Islet of Langerhans (tissue), 1 donor: Measurements from ENCODE around the gene TSTD1.
"Not testable (repeated sequence)": the region's sequence is repeated elsewhere in the genome, so short reads cannot be mapped to it uniquely, and the experiment has no call there.

Source experiments
- FAIRE-seq: peaks from one replicate; lab custom pipeline; 2011; peaks lifted over from hg19 to GRCh38; lab: Jason Lieb, UNC

TSTD1 gene

DNA sequence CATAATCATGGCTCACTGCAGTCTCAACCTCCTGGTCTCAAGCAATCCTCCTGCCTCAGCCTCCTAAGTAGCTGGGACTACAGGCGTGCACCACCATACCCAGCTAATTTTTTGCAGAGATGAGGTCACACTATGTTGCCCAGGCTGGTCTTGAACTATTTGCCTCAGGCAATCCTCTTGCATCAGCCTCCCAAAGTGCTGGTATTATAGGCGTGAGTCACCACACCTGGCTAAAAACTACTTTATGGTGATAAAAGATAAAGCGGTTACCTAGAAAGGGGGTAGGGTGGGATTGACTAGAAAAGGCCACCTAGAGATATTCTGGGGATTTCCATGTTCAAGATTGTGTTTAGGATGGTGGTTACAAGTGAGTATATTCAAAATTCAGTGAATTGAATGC lies 5.0 kb downstream of the TSTD1 start:
- no peak for FAIRE-seq

DNA sequence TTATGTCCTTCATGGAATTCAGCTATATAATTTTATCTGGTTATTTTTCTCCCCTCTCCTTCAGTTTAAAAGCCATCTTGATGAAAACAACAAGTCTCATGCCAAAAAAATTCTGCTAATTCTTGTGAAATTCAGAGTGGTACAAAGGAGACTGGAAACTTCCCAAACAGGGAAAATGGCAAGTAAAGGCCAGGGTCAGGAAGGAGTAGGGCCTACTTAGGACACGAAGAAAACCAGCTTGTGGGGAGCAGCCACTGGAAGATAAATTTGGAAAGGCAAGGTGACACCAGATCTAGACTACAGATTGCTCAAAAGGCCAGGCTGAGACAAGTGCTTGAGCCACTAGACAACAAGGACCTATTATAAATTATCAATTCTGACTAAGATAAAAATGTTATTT lies 6.4 kb downstream of the TSTD1 start:
- no peak for FAIRE-seq

DNA sequence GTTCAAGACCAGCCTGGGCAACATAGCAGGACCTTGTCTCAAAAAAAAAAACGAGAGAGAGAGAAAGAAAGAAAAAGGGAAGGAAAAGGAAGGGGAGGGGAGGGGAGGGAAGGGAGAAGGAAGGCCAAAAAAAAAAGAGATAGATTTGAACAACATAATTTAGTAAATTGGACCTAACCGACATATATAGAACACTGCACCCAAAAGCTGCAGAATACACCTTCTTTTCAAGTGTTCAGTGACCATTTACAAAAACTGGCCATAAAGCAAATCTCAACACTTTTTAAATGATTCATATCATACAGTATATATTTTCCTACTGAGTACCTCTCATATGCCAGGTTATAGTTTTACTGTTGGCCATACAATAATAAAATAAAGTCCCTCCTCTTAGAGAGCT lies 6.9 kb downstream of the TSTD1 start:
- no peak for FAIRE-seq

DNA sequence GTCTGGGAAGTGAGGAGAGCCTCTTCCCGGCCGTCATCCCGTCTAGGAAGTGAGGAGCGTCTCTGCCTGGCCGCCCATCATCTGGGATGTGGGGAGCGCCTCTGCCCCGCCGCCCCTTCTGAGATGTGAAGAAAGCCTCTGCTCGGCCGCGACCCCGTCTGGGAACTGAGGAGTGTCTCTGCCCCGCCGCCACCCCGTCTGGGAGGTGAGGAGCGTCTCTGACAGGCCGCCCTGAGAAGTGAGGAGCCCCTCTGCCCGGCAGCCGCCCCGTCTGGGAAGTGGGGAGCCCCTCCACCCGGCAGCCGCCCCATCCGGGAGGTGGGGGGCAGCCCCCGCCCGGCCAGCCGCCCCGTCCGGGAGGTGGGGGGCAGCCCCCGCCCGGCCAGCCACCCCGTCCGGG lies 9.3 kb downstream of the TSTD1 start:
- FAIRE-seq, result not testable (repeated sequence)

DNA sequence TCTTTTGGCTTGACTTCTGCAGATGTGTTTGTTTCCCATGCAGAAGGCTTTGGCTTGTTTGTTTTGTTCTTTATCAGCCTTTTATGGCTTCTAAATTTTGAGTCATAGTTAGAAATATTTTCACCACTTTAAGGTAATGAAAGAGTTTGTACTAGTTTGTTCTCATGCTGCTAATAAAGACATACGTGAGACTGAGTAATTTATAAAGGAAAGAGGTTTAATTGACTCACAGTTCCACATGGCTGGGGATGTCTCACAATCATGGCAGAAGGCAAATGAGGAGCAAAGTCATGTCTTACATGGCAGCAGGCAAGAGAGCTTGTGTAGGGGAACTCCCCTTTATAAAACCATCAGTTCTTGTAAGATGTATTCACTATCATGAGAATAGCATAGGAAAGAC lies 11.8 kb downstream of the TSTD1 start:
- FAIRE-seq, result not testable (repeated sequence)

DNA sequence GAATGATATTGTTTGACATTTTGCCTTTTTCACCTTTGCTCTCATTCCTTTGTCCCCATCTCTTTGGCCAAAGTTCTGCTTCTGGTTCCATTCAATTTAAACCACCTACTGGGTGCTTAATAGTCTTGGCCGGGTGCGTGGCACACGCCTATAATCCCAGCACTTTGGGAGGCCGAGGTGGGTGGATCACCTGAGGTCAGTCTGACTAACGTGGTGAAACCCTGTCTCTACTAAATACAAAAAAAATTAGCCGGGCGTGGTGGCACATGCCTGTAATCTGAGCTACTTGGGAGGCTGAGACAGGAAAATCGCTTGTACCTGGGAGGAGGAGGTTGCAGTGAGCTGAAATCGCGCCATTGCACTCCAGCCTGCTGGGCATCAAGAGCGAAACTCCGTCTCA lies 16.3 kb downstream of the TSTD1 start:
- not testable (repeated sequence) for FAIRE-seq

DNA sequence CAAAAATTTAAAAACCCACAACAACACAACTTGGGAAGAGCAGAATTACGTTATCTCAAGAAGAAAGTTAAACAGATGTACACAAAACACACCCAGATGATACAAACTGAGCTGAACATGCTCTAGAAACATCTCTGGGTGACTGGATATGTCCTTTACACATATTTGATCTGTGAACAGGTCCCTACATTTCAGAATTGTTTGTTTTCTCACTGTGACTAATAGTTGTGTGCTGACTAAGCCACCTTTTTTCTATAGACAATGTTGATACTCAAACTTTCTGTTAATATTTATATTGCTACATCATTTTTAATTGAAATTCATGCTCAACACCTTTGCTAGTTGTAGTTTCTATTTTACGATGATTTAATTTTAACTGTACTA lies 16.8 kb downstream of the TSTD1 start:
- no peak for FAIRE-seq

DNA sequence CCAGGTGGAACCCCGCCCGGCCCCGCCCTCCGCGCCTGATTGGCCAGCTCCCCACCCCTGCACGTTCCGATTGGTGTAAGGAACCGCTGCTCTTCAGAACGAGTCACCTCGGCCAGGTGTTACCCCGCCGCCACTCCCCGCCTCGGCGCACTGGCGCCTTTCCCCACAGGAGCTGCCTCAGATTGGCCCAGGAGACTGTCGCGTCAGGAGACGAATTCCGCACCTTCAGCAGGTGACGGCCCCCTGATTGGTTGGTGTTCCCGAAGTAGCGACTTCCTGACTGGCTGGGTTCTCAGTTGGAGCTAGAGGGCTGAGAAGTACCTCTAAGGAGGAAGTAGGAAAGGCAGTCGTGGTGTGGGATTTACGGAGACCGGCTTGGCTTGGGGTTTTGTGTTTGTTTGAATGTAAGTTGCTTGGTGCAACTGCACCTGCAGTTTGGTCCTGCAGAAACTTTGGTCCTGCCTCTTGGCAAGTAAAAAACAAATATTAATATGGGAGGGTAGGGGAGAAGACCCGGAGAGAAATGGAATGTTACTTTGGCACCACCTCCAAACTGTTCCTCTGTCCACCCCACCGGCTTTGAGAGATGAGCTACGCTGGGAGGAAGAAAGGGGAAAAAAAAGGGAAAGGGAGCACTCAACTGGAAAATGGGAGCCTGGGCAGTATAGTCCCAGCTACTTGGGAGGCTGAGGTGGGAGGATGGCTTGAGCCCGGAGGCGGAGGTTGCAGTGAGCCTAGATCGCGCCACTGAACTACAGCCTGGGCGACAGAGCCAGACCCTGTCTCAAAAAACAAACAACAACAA lies 17.4 kb downstream of the TSTD1 start:
- FAIRE-seq, result peak; percentile 85

DNA sequence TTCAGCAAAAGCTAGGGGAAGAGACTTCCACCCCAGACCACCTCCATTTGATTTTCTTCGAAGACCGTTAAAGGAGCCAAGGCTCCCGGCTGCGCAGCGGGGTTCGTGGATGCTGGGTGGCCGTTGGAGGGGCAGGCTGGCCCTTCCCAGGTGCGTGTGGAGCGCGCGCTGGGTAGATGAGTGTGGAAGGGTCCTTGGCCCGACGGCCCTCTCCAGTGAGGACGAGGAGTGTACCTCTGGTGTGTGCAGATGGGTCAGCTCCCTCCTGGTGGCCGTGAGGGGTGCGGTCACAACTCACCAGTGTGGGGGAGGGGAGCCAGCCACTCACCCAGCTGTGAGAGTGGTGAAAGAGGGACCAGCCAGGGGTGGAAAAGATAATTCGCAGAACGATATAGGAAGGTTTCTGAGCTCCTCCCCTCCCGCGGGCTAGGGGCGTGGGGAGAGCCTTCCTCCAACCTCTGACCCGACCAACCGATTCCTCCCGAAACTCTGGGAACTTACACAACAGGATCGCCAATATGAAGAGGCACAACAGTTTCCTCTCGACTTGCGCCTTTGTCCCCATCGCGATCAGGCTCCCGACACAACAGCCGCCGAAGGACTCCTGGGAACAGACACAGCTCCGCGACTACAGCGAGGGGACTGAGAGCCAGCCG lies 18.1 kb downstream of the TSTD1 start, which contains the start of gene F11R:
Gene F11R (minus strand): TSS at position 644 of the 656 bp plus-strand sequence. CDS start 79 bp downstream, at position 565.
- no peak for FAIRE-seq

DNA sequence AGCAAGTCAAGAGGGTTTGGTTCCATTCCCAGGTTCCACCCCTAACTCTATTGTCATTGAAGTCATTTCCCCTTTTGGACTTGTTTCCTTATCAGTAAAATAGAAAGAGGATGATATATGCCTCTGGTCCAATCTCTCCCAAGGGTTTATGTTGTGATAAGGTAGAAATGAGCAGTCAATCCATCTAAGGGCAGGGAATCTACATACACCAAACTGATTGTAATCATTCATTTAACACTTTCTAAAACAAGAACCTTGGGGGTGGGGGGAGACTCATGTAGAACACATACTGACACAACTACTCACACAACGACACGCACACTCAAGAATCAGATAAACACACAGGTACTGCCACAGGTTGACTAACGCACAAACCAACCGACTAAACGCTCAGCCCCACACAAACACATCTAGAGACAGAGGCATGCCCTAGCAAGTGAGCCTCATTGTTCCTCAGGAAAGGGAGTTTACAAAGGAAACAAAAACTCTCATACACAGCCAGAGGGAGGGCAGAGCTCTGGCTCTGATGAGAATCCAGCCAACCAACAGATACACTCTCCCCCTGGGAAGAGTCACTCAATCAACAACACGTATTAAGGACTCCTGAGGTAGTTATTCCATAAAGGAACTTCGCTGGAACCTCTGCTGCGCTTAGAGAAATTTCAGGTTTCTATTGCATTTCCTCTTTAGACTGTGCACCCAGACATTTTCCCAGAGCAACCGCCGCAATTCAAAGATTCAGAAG lies 18.8 kb downstream of the TSTD1 start:
- no peak for FAIRE-seq

DNA sequence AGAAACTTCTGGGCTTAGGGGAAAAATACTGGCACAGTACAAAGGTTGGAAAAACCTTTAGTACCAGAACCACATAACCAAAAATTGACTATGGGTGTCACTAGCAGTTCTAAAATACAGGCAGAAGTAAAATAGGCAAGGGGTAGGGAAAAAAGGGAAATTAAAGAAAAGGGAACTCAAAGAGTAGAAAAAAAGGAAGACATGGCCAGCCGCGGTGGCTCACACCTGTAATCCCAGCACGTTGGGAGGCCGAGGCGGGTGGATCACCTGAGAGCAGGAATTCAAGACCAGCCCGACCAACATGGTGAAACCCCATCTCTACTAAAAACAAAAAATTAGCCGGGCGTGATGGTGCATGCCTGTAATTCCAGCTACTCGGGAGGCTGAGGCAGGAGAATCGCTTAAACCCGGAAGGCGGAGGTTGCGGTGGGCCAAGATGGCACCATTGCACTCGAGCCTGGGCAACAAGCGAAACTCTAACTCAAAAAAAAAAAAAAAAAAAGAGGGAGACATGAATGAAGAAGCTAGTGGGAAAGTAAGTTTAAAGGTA lies 19.6 kb downstream of the TSTD1 start:
- FAIRE-seq, result not testable (repeated sequence)

DNA sequence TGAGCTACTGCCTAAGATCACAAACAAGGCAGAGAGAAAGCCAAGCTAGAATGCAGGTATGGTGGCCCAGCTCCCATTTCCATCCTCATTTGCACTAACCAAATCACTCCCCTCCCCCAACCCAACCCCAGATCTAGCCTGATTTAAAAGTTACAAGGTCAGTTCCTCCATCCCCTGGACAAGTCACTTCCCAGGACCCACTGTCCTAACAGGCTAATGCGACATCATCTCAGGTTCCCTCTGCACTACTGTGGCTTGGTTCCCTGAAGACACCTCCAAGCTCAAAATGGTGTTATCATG lies 20.2 kb downstream of the TSTD1 start:
- no peak for FAIRE-seq

DNA sequence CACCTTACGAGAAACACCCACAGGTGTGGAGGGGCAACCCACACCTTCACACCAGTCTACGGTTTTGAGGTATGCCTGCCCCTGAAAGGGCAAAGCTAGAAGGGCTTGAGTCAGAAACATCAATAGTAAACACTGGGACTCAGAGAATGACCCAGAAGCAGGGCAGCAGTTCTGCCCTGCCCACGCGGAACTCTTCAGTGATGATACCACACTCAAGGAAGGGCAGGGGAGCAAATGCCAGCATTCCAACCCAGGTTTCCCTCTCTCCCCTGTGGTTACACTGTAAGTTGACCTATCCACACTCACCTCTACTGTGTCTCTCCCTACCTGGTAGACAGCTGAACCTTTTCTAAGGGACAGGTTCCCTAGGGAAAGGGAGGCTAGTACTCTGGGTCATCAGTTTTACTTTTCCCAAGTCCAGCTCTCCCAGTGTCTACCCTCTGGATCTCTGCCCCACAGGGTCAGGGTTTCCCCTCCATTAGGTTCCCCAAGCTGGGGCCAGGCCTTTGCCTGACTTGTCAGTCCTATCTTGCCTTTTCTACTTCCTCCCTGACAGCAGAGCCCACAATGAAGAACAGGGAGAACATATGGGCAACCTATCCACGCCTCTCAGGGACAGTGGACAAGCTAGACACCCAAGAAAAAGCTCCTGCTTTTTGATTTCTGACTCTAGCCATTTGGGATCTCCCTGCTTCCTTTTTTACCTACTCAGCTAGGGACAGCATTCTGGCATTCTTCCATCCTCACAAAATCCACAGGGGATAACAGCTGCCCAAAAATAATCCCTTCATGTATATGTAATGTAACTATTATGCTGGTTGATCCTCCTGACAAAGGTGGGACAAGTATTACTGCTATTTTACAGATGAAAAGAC lies 20.8 kb downstream of the TSTD1 start:
- FAIRE-seq, result no peak

DNA sequence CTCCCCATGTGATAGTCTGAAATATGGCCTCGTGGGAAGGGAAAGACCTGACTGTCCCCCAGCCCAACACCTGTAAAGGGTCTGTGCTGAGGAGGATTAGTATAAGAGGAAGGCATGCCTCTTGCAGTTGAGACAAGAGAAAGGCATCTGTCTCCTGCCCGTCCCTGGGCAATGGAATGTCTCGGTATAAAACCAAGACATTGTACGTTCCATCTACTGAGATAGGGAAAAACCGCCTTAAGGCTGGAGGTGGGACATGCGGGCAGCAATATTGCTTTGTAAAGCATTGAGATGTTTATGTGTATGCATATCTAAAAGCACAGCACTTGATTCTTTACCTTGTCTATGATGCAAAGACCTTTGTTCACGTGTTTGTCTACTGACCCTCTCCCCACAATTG lies 21.6 kb downstream of the TSTD1 start:
- FAIRE-seq, result not testable (repeated sequence)

DNA sequence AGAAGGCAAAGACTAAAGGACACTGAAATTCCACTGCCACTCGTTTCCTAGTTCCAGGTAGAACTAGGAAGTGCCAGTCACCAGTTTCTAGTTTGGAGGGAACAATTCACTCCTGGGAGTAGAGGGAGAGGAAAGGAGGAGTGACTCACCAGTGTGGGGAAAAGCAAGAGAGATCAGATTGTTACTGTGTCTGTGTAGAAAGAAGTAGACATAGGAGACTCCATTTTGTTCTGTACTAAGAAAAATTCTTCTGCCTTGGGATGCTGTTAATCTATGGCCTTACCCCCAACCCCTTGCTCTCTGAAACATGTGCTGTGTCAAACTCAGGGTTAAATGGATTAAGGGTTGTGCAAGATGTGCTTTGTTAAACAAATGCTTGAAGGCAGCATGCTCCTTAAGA lies 22.1 kb downstream of the TSTD1 start:
- not testable (repeated sequence) for FAIRE-seq

DNA sequence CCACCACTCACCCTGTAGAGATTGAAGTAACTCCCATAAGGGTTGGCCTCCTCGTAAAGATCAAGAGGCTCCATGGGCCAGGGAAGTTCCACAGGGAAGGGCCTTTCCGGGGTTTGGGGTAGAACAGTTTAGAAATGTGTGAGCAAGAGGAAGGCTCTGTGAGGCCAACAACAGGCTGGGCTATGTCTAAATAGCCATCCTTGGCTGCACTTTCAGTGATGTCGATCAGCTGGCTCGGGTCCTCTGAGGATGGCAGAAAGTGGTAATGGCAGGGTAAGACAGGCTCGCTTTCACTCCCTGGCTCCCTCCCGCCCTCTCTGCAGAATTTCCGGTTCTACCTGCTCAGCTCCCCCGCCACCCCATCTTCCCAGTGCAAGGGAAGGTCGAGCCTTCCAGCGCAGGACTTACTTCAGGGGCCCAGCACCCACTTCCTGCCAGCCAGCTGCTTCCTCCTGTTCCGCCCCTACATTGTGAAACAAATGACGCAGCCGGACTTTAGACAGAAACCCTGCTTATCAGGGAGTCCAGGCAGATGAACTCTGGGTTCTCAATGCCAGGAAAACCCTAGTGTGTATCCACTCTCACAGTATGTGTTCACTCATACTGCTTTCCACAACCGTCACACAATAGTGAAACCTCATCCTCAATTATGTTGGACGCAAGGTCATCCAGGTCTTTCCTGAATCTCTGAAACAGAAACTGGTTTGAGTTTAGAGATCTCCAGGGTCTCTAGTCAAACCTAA lies 25.1 kb downstream of the TSTD1 start:
- no peak for FAIRE-seq

DNA sequence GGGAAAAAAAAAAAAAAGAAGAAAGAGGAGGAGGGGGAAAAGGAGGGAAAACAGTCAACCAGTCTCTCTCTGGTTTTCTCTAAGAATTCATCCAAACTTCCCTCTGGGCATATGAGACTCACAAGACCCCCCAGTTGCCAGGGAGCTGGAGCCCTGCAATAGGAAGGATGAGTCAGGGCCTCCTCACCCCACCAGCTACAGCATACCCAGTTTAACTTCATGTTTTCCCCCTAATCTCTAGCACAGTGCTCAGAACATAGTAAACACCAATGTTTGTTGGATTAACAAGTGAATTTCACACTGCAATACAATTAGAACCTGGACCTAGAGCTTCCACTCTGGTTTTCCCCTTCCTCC lies 25.7 kb downstream of the TSTD1 start:
- FAIRE-seq, result no peak

DNA sequence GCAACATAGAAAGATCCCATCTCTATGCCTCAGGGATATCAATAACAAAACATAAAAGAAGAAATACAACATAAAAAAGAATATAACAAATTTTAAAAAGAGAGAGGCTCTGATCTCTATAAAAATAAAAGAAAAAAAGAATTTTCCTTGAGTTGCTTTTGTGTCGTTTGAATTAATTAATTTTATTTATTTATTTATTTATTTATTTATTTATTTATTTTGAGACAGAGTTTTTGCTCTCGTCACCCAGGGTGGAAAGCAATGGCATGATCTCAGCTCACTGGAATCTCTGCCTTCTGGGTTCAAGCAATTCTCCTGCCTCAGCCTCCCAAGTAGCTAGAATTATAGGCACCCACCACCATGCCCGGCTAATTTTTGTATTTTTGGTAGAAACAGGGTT lies 26.3 kb downstream of the TSTD1 start:
- FAIRE-seq, result no peak

DNA sequence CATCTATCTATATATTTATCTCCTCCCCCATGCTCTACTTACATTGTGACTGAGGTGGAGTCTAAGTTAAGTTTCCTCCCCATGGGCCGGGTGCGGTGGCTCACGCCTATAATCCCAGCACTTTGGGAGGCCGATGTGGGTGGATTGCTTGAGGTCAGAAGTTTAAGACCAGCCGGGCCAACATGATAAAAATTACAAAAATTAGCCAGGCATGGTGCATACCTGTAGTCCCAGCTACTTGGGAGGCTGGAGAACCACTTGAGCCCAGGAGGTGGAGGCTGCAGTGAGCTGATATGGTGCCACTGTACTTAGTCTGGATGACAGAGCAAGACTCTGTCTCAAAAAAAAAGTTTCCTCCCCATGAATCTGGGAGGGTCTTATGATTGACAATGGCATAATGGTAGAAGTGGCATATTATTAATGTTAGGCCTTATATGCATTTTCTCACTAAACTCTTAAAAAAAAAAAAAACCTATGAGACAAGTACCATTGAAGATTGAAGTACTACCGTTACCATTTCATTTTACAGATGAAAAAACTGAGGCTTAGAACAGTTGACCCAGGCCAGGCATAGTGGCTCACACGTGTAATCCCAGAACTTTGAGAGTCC lies 29.1 kb downstream of the TSTD1 start:
- no peak for FAIRE-seq

DNA sequence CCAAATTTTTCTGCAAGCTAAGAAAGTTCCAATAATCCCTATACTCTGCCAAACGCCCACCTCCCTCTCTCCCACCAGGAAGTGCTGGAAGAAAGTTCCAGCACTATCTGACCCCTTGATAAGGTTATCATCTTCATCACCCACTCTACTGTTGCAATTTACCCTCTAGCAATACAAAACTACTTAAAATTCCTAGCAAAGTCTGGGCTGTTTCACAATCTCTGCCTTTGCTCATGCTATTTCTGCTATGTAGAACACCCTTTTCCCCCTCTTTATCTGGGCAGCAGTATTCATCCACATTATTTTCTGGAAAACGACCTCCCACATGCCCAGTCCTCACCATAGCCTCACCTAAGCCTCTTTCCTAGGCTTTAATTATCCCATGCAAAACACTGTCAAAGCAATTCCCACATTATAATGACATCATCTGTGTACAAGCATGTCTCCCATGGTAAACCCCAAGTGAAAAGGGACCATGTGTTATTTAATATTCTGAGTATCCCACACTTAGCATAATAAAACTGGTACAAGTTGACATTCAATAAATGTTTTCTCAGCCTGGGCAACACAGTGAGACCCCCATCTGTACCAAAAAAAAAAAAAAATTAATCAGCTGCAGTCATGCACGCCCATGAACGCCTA lies 29.8 kb downstream of the TSTD1 start:
- FAIRE-seq, result no peak
